ENCODE results near the gene PCDH9.

- TF ChIP-seq CTCF (IDR thresholded peaks at IDR 0.05; ENCODE audit: low read length) = no peak
- TF ChIP-seq EZH2 (IDR thresholded peaks at IDR 0.05; ENCODE audit: borderline replicate concordance, low read length) = no peak
These were observed 741.0 kb downstream of the PCDH9 start for GRCh38 chr13:66489172-66489571.

All from OCI-LY1 (cell line).